ENCODE data around the gene KCNK15.
"Not testable (repeated sequence)": the region's sequence is repeated elsewhere in the genome, so short reads cannot be mapped to it uniquely, and the experiment has no call there.

The KCNK15 gene

DNA sequence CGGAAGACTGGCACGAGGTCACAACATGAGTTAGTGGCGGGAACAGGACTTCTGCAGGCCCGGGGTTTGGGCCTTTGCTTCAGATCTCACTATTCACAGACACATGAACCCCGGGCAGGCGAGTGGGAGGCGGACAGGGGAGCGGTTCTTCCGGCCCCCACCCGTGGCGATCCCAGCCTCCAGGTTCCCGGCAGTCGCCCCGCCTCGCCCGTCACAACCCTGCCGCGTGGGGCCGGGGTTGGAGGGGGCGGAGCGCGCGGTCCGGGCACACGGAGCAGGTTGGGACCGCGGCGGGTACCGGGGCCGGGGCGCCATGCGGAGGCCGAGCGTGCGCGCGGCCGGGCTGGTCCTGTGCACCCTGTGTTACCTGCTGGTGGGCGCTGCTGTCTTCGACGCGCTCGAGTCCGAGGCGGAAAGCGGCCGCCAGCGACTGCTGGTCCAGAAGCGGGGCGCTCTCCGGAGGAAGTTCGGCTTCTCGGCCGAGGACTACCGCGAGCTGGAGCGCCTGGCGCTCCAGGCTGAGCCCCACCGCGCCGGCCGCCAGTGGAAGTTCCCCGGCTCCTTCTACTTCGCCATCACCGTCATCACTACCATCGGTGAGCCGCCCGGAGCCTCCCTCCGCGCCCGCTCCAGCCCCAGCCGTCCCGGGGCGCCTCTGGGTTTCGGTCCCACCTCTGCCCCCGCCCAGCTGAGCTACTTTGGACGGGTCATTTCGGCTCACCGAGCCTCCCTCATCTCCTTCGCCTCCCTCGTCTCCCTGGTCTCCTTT, at the start of gene KCNK15:
Gene KCNK15 (plus strand): TSS at position 268 of the 769 bp plus-strand sequence. CDS start 46 bp downstream, at position 314.
- H3K4me3 ChIP-seq (ENCODE audit: low read length), result no peak within 1 kb of the TSS; the same call in 1 of the 2 replicates

DNA sequence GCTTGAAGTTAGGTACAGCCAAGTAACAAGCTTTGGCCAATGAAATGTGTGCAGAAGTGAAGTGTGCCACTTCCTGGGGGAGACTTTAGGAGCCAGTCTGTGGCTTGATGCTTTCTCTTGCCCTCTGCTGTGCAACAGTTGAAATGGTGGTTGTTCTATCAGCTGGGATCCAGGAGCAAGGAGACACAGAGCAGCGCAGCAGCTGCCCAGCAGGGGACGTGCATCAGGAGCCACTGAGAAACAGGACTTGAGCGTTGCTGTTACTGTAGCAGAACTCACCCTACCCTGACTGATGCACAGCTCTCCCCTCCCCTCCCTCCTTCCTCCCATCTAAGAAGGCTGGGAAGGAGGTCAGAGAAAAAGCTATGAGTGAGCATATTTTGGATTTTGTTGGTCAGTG, 49.4 kb upstream of the KCNK15 start:
- no peak overlapping the region for H3K4me3 ChIP-seq (ENCODE audit: low read length)
- TF ChIP-seq ZNF274 (IDR thresholded peaks at IDR 0.05; ENCODE audit: low read depth, low read length), result no peak

More for the DNA sequence above, at the start of gene KCNK15:
- no peak for TF ChIP-seq ZNF274 (IDR thresholded peaks at IDR 0.05; ENCODE audit: low read depth, low read length)

DNA sequence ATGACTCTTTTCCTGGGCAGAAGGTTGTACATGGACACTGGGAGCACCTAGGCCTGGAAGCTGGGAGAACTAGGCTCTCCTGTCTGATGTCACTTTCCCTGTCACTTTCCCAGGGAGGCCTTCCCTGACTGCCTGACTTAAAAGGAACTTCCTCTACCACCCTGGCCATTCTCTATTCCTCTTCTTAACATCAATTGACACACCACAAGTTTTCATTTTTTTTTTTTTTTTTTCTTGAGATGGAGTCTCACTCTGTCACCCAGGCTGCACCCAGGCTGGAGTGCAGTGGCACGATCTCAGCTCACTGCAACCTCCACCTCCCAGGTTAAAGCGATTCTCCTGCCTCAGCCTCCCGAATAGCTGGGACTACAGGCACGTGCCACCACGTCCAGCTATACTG, 48.6 kb upstream of the KCNK15 start:
- not testable (repeated sequence) for H3K4me3 ChIP-seq (ENCODE audit: low read length)

DNA sequence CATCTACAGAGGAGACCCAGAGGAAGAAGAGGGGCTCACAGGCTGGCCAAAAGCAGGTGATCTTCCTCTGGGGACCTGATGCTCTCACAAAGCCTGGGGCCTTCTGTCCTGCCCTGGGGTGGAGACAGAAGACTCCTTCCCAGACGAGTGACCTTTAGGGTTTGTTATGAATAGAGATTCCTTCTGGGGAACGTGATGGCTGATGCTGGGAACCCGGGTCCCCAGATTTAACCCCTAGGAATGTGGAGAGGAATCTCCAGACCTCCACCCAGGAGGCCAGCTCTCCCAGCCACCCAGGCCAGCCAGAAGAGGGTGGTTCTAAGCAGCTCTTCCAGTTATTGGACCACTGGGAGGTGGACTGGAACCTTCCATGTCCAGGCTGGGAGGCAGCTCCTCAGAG, 47.3 kb upstream of the KCNK15 start:
- H3K4me3 ChIP-seq (ENCODE audit: low read length), result no peak overlapping the region
- TF ChIP-seq ZNF274 (IDR thresholded peaks at IDR 0.05; ENCODE audit: low read depth, low read length), result no peak

DNA sequence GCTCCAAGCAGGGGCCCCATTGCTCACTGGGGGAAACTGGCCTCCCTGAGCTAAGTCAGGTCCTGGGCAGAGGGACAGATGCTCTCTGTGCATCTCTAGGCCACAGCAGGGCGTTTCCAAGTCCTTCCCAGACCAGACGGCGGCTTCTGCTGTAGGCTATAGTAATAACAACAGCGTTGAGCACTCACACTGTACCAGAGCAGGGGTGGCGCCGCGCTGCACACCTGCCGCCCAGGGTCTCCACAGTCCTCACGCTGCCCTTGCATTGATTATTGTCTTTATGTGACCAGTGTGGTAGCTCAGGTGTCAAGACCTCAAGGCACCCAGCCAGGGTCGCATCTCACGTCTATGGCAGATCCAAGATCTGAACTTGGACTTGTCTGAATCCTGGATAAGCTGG, 45.4 kb upstream of the KCNK15 start:
- TF ChIP-seq ZNF274 (IDR thresholded peaks at IDR 0.05; ENCODE audit: low read depth, low read length), result no peak
- no peak overlapping the region for H3K4me3 ChIP-seq (ENCODE audit: low read length)

DNA sequence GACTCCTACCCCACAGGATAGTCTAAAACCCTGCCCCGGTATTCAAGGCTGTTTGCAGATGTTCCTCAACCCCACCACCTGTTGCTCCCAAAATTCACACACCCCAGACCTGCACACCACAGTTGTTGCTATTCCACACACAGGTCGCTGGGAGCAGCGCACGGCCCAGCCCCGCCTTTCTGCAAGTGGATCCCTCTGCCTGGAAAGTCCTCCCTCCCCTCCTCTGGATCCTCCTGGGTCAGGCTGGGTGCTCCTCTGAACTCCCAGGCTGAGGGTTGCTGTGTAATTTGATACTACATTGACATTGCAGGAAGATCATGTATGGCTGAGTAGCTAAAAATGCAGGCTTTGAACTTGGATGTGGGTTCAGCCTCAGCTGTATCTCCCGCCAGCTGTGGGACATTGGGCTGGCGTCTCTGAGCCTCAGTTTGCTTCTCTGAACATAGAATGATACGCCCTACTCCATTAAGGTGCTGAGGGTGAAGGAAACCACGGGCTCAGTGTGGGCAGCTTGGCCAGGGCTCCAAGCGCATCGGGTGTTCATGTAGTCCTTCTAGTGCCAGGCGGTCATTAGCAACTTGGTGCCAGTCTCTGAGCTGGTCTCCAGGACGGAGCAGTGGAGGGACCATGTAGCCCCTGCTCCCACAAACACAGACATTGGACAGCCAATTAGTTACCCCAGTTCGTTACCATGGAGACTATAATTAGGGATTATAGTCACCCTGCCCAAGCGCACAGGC, 44.4 kb upstream of the KCNK15 start:
- no peak overlapping the region for H3K4me3 ChIP-seq (ENCODE audit: low read length)
- no peak for TF ChIP-seq ZNF274 (IDR thresholded peaks at IDR 0.05; ENCODE audit: low read depth, low read length)

DNA sequence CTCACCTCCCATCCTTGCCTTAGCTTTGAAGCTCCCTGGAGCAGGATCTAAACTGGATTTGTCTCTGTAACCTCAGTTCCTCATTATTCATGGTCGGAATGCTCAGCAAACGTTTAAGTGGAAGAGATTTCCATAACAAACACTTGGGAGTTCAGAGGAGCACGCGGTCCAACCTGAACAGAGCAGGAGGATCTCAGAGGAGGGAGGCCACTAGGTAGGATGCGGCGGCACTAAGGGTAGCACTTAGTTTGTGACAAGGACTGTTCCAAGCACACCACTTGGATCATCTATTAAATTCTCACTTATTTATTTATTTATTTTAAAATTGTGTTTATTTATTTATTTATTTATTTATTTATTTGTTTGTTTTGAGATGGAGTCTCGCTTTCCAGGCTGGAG, 43.8 kb upstream of the KCNK15 start:
- no peak for TF ChIP-seq ZNF274 (IDR thresholded peaks at IDR 0.05; ENCODE audit: low read depth, low read length)
- H3K4me3 ChIP-seq (ENCODE audit: low read length), result no peak overlapping the region

DNA sequence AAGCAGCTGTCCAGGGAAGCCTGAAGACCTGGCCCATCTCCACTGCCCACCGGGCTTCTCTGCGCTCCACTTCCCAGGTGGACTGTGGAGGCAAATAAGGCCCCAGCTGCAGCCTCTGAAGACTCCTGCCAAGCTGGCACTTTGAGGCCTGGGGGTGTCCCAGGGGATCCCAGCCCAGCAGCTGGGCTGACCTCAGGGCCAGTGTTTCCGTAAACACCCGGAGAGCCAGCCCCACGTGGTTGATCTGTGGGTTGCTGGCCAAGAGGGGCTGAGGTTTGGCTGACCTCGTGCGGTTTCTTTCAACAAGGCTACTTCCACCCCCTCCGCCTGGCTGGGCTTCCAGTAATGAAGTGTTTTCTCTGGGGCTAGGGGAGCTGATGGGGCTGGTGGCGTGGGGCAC, 42.9 kb upstream of the KCNK15 start:
- no peak overlapping the region for H3K4me3 ChIP-seq (ENCODE audit: low read length)

DNA sequence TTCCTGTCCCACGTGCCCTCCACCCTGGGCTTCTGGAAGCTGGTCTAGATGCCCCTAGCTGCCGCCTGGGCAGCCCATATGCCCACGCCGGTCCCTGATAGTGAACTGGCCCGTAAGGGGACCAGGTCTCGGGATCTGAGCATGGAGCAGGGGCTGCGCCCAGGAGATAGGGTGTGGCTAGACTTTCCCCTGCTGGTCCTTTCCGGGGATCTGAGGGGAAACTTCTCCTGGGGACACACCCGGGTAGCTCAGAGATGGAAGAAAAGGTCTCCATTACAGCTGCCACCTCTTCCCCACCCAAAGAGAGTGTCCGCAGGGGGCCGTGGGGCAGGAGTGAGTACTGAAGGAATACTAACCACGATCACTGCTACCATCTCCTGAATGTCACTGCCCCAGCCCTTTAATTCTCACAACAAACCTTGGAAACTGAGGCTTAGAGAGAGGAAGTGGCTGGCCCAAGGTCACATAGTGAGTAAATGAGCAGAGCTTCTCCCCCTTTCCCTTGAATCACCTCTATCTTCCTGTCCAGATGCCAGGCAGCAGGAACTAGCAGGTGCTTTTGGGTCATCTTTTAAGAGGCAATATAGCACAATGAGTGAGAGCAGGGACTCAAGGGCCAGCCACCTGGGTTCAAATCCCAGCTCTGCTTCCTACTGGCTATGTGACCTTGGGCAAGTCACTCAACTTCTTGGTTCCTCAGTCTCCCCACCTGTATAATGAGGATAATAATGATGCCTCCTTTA, 42.3 kb upstream of the KCNK15 start:
- H3K4me3 ChIP-seq (ENCODE audit: low read length), result no peak overlapping the region
- TF ChIP-seq ZNF274 (IDR thresholded peaks at IDR 0.05; ENCODE audit: low read depth, low read length), result no peak

More for the DNA sequence above, 42.9 kb upstream of the KCNK15 start:
- TF ChIP-seq ZNF274 (IDR thresholded peaks at IDR 0.05; ENCODE audit: low read depth, low read length), result no peak

DNA sequence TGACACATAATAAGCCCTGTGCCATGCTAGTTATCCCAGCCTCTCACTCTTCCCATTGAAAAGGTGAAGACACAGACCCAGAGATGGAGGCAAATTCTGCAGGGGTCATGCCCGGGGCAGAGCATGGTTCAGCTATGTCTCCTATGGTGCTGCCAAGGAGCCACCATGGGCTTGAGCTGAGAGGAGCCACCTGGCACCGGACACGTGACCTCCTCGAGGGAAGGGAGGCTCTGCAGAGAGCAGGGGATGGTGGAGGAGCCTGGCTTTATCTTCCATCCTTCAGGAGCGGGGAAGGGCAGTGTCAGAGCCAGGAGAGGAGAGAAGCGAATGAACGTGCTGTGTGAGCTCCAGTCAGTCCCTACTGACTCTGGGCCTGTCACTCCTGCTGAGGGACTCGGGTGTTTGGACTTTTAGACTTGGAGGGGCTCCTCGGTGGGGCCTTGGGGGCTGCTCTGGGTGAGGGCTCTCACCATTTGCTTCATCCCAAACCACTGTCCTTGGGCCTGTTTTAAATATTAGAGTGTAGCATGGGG, 41.6 kb upstream of the KCNK15 start:
- no peak for TF ChIP-seq ZNF274 (IDR thresholded peaks at IDR 0.05; ENCODE audit: low read depth, low read length)
- H3K4me3 ChIP-seq (ENCODE audit: low read length), result no peak overlapping the region

DNA sequence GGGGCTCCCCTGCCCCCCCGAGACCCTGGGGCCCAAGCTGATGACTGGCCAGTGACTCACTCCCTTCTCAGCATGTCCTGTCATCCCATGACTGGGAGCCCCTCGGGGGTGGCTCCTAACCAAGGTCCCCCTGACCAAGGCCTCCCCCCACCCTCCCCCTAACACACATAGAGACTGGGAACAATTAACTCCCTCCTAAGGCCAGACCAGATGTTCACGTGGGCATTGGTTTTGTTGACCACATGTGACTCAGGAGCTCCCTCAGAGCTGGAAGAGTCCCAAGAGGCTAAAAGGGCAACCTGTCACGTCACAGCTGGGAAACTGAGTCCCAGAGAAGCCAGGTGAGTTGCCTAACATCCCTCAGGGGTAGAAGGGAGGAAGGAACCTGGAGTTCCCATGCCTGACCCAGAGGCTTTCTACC, 41.1 kb upstream of the KCNK15 start:
- no peak for TF ChIP-seq ZNF274 (IDR thresholded peaks at IDR 0.05; ENCODE audit: low read depth, low read length)

DNA sequence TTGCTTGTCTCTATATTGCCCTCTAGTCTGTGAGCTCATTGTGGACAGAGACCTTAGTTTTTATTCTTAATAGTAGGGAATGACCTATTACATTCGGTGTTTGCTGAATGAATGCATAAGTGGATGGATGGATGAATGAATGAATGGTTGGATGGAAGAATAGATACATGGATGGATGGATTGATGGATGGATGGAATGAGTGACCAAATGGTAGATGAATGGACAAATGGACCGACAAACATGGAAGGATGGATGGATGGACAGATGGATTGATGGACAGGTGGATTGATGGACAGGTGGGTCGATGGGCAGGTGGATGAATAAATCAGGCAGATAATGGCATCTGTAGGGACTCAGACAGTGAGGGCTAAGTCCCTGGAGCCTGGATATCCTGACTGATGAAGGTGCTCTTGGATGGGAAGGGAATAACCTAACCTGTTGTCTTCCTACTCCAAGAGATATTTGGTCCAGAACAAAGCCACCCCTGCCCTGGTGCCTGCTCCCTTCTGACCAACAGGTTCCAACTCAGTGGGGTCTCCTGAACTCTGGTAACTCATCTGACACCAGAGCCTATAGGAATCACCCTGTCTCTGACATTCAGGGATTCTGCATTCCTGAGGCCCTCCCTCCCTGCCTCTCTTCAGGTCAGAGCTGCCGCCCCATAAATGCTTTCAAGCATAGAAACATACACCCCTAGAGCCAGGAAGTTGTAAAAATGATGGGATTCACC, 40.1 kb upstream of the KCNK15 start:
- no peak for TF ChIP-seq ZNF274 (IDR thresholded peaks at IDR 0.05; ENCODE audit: low read depth, low read length)
- no peak overlapping the region for H3K4me3 ChIP-seq (ENCODE audit: low read length)

More for the DNA sequence above, 41.1 kb upstream of the KCNK15 start:
- H3K4me3 ChIP-seq (ENCODE audit: low read length), result no peak overlapping the region

DNA sequence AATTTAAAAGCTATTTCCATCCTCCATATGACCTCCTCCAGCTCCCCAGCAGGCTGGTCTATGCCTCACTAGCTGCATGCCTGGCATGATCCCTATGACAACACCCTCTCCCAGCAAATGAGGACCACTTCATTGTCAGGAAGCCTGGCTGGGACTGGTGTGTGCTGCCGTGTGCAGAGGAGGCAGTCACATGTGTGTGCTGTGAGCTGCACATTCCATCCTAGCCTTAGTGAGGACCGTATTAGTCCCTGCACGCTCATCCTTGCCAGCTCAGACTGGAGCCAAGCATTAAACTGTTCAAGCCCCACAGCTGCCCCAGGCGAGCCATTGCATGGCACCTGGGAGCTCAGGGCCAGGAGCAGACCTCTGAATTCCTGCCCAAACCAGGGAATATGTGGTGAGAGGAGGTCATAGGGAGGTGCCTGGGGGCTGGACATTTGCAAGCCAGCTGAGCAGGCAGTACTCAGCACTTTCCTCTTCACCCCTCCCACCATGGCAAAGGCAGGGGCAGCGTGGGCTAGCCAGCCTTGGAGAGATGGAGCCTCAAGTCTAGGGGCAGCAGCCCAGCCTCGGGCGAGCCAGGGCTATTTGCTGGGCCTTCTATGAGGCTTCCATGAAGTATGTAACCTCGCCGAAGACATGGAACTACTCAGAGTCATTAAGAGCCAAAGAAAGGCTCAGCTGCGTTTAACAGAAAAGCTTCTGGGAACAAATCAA, 39.2 kb upstream of the KCNK15 start:
- no peak overlapping the region for H3K4me3 ChIP-seq (ENCODE audit: low read length)
- TF ChIP-seq ZNF274 (IDR thresholded peaks at IDR 0.05; ENCODE audit: low read depth, low read length), result no peak

Data from GM08714 (cell line).